Sigmoid colon (tissue), 7 donors: Measurements from ENCODE around the gene DNAI1. TPM values are rescaled to one million over a fixed set of nuclear protein-coding genes. Genes with fewer than 3 reads are reported as not detected.
"Not testable (repeated sequence)": the region's sequence is repeated elsewhere in the genome, so short reads cannot be mapped to it uniquely, and the experiment has no call there.

ENCODE experiments used
- DNase-seq: peaks from one replicate; pipeline ENCODE4 v3.0.0-alpha.2; 2019
- H3K27ac ChIP-seq, 4 donors: fragments of 200-600 bp; sonication (generic); one replicate each; pipeline ENCODE4 v1.5.1; 2016 to 2019; ENCODE audit warnings: mild to moderate bottlenecking in 1 of 4
- H3K27me3 ChIP-seq, 3 donors: fragments of 200-600 bp; sonication (generic); one replicate each; pipeline ENCODE4 v1.5.1; 2019; ENCODE audit warnings: mild to moderate bottlenecking in 1 of 3
- H3K36me3 ChIP-seq, 4 donors: fragments of 200-600 bp; sonication (generic); one replicate each; pipeline ENCODE4 v1.5.1; 2016 to 2019
- H3K4me1 ChIP-seq, 4 donors: fragments of 200-600 bp; sonication (generic); one replicate each; pipeline ENCODE4 v1.5.1; 2017 to 2019
- H3K4me3 ChIP-seq, 4 donors: fragments of 200-600 bp; sonication (generic); one replicate each; pipeline ENCODE4 v1.5.1; 2017 to 2019; ENCODE audit warnings: mild to moderate bottlenecking in 2 of 4, moderate library complexity in 1 of 4
- H3K9me3 ChIP-seq, 4 donors: fragments of 200-600 bp in 3 of 4; sonication (generic) in 3 of 4; one replicate each; pipeline versions ENCODE4 v1.5.1 to v1.6.1; 2013 to 2019
- EP300 ChIP-seq, 4 donors: sonication (generic); formaldehyde crosslinking; IDR thresholded peaks; one replicate each; pipeline ENCODE4 v1.6.1; 2017; ENCODE audit warnings: antibody characterized with exemption in 4 of 4
- POLR2A ChIP-seq, 2 donors: fragments of 450-650 bp; IDR thresholded peaks; one replicate each; pipeline ENCODE4 v1.6.1; 2016; ENCODE audit warnings: antibody characterized with exemption in 2 of 2, mild to moderate bottlenecking in 2 of 2, moderate library complexity in 2 of 2
- POLR2AphosphoS5 ChIP-seq, 4 donors: sonication (generic); formaldehyde crosslinking; IDR thresholded peaks; one replicate each; pipeline ENCODE4 v1.6.1; 2017; ENCODE audit warnings: antibody characterized with exemption in 4 of 4
- WGBS, 2 donors: extraction: QIAGEN DNeasy Blood & Tissue Kit; methylation state at CpG; one replicate each; pipeline ENCODE4 v1.1.7; 2013; 5-methylcytosine and 5-hydroxymethylcytosine counted together
- intact Hi-C: fragments of 100-400 bp; cut with DNase I; formaldehyde crosslinking; loops from one replicate; pipeline ENCODE4 v1.15.1; 2023
- polyA plus RNA-seq, 3 donors: library from polyadenylated mRNA; stranded (reverse); fragments of 200-250 nt; gene quantifications; one replicate each; pipeline ENCODE4 v1.2.3, GENCODE V29; 2013
- total RNA-seq, 4 donors: library from RNA; depleted of rRNA; stranded (reverse); fragments of >200 nt; gene quantifications; one replicate each; pipeline ENCODE4 v1.1.0, GENCODE V29; 2016
- TF ChIP-seq, protein P1 (sequence below), 4 experiments: fragments of 450-650 bp in 3 of 4; fragments of 200-600 bp in 1 of 4; IDR thresholded peaks; one replicate each; pipeline ENCODE4 v1.5.1; 2016 to 2019; ENCODE audit warnings: antibody characterized with exemption in 4 of 4, mild to moderate bottlenecking in 3 of 4, moderate library complexity in 2 of 4
- donor health status: healthy with polysubstance abuse.
- donor health status: Bipolar disorder and iron deficiency.
- donor health status: healthy.

DNAI1 gene
- total and polyA plus RNA-seq, 7 donors, result under 0.01 to 0.01 TPM; not detected in 5

GRCh38 chr9:34522091-34522887, 63.7 kb downstream of the DNAI1 start:
- WGBS, 2 donors, result 14 to 21% methylated on average over 31 of the region's 31 CpGs
- intact Hi-C loops, result loop anchor here (2.0 to 5.0 kb wide), 3 partner anchors 63 to 195 kb away; partner anchors contain the start of genes DNAI1, FAM219A, KIF24 and NUDT2
- no peaks in the 10 kb centered on the region for H3K9me3 ChIP-seq
- peaks cover 0 to 13% (median 8%) of the 10 kb centered on the region in 4 donors for H3K4me1 ChIP-seq
- peak; percentile 76 for DNase-seq
- H3K27ac ChIP-seq, result peak overlapping the region in 3 of 4 donors; percentile 30 to 63 (median 47)
- TF ChIP-seq POLR2AphosphoS5 (IDR thresholded peaks at IDR 0.05), result no peak
- TF ChIP-seq POLR2A (IDR thresholded peaks at IDR 0.05), result no peak
- TF ChIP-seq, protein P1, sequence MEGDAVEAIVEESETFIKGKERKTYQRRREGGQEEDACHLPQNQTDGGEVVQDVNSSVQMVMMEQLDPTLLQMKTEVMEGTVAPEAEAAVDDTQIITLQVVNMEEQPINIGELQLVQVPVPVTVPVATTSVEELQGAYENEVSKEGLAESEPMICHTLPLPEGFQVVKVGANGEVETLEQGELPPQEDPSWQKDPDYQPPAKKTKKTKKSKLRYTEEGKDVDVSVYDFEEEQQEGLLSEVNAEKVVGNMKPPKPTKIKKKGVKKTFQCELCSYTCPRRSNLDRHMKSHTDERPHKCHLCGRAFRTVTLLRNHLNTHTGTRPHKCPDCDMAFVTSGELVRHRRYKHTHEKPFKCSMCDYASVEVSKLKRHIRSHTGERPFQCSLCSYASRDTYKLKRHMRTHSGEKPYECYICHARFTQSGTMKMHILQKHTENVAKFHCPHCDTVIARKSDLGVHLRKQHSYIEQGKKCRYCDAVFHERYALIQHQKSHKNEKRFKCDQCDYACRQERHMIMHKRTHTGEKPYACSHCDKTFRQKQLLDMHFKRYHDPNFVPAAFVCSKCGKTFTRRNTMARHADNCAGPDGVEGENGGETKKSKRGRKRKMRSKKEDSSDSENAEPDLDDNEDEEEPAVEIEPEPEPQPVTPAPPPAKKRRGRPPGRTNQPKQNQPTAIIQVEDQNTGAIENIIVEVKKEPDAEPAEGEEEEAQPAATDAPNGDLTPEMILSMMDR (IDR thresholded peaks at IDR 0.05), result no peak
- no peak for TF ChIP-seq EP300 (IDR thresholded peaks at IDR 0.05)
- H3K36me3 ChIP-seq, result no peaks in the 10 kb centered on the region
- H3K4me3 ChIP-seq, result peak overlapping the region; percentile 16 to 54 (median 50)
- no peaks in the 10 kb centered on the region for H3K27me3 ChIP-seq

GRCh38 chr9:34522971-34523797, 64.6 kb downstream of the DNAI1 start, which contains the start of gene ENHO:
Gene ENHO, minus strand, starts transcription at chr9:34522990. Its CDS starts 1,295 bp downstream, at chr9:34521695.
- Histone ChIP-seq H3K4me1 (peaks cover 0 to 13% (median 8%) of the 10 kb centered on the region in 4 donors), H3K27me3 (no peaks in the 10 kb centered on the region), H3K4me3 (peak within 1 kb of the TSS; percentile 16 to 54 (median 50)), H3K27ac (peak within 1 kb of the TSS in 3 of 4 donors; percentile 30 to 63 (median 47)), H3K36me3 (no peaks in the 10 kb centered on the region), H3K9me3 (no peaks in the 10 kb centered on the region)
- TF ChIP-seq EP300 (IDR thresholded peaks at IDR 0.05), result no peak
- no peak for TF ChIP-seq POLR2A (IDR thresholded peaks at IDR 0.05)
- TF ChIP-seq, protein P1 (IDR thresholded peaks at IDR 0.05), result no peak
- TF ChIP-seq POLR2AphosphoS5 (IDR thresholded peaks at IDR 0.05), result no peak
- 2 to 4% methylated on average over 63 of the region's 63 CpGs for WGBS, 2 donors
- intact Hi-C loops, result loop anchor here (2.0 to 5.0 kb wide), 3 partner anchors 64 to 196 kb away; partner anchors contain the start of genes DNAI1, FAM219A, KIF24 and NUDT2
- DNase-seq, result peak; percentile 93

DNA sequence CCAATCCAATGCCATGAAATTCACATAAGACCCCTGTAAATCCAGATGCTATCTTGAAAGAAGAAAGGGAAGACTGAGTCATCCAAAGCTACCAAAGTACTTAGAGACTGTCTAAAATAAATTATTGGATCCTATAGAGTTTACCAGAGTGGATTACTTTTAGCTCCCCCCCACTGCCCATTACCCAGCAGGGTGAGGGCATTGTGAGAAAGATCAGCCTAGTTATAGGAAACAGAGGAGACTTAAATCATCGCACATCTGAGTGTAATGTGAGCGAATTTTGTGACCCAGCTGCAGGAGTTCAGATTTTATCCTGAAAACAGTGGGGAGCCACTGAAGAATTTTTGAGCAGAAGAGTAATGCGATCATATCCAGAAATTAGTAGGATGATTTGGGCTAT, 65.7 kb downstream of the DNAI1 start:
- no peaks in the 10 kb centered on the region for H3K27me3 ChIP-seq
- whole genome bisulfite sequencing, 2 donors, result 86 to 94% methylated on average over 3 of the region's 3 CpGs
- no peak overlapping the region for H3K27ac ChIP-seq
- no peak overlapping the region for H3K4me3 ChIP-seq
- DNase-seq, result peak; percentile 9
- no peaks in the 10 kb centered on the region for H3K36me3 ChIP-seq
- H3K9me3 ChIP-seq, result no peaks in the 10 kb centered on the region
- TF ChIP-seq POLR2AphosphoS5 (IDR thresholded peaks at IDR 0.05) (no peak), EP300 (IDR thresholded peaks at IDR 0.05) (no peak), POLR2A (IDR thresholded peaks at IDR 0.05) (no peak)
- TF ChIP-seq, protein P1 (IDR thresholded peaks at IDR 0.05), result no peak
- peaks cover 0 to 13% (median 8%) of the 10 kb centered on the region in 4 donors for H3K4me1 ChIP-seq
- intact Hi-C loops, result loop anchor here (5.0 kb wide), 2 partner anchors 68 to 197 kb away; partner anchors contain the start of genes KIF24 and NUDT2

DNA sequence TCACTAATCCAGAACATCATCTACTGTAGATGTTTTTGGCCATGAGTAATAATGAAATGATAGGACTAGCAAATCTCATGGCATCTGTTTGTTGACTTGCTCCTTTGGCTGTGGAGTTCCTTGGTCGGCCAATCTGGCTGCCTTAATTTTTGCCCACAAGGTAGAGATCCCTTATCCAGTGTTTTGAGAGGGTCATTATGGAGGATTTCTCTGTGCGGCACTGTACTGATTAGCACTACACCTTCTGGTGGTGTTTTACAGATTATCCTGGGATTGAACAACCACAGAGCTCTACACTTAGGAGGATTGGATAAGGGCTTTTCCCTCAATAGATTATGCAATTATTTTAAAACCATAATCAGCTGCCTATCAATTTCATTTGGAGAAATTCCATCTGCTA, 67.4 kb downstream of the DNAI1 start:
- Histone ChIP-seq H3K27ac (no peak overlapping the region), H3K4me1 (peaks cover 0 to 13% (median 8%) of the 10 kb centered on the region in 4 donors), H3K4me3 (no peak overlapping the region), H3K36me3 (no peaks in the 10 kb centered on the region), H3K9me3 (no peaks in the 10 kb centered on the region), H3K27me3 (no peaks in the 10 kb centered on the region)
- peak; percentile 15 for DNase-seq
- TF ChIP-seq POLR2A (IDR thresholded peaks at IDR 0.05) (no peak), EP300 (IDR thresholded peaks at IDR 0.05) (no peak), POLR2AphosphoS5 (IDR thresholded peaks at IDR 0.05) (no peak)
- TF ChIP-seq, protein P1 (IDR thresholded peaks at IDR 0.05), result no peak
- intact Hi-C loops, result no loop called here
- WGBS, 2 donors, result 78 to 85% methylated on average over 2 of the region's 2 CpGs

- intact Hi-C loops, H3K9me3 ChIP-seq, H3K36me3 ChIP-seq, H3K27ac ChIP-seq, H3K4me3 ChIP-seq, H3K4me1 ChIP-seq: not testable (repeated sequence)
- DNase-seq, result peak; percentile 25
- 74 to 82% methylated on average over 8 of the region's 8 CpGs for WGBS, 2 donors
- H3K27me3 ChIP-seq, result peaks cover 0 to 13% (median 0%) of the 10 kb centered on the region in 3 donors
These were observed 73.4 kb downstream of the DNAI1 start for GRCh38 chr9:34532041-34532440.
